ENCODE results near the gene TMEM61. TPM values are rescaled to one million over a fixed set of nuclear protein-coding genes. Genes with fewer than 3 reads are reported as not detected.
A peak's percentile ranks its signal among the peaks of the same experiment; 100 is the strongest.

Gene TMEM61
- total RNA-seq, 4 donors from 2014 or later: 7.1 to 24.8 (median 8.5) TPM

GRCh38 chr1:54953846-54954245 is 26.6 kb upstream of the TMEM61 start:
- intact Hi-C loops (cut with DNase I; ENCODE audit: low total_unique reads): no loop called here

GRCh38 chr1:54955359-54955758 is 25.1 kb upstream of the TMEM61 start:
- Histone ChIP-seq H3K36me3 (no peaks in the 10 kb centered on the region), H3K4me1 (peaks cover 2 to 16% (median 9%) of the 10 kb centered on the region in 4 donors), H3K27me3 (no peaks in the 10 kb centered on the region), H3K4me3 (no peak overlapping the region), H3K9me3 (peaks cover 0 to 5% of the 10 kb centered on the region in 2 donors), H3K27ac (peak overlapping the region in 2 of 4 donors; percentile 21 to 25)
- intact Hi-C loops (cut with DNase I; ENCODE audit: low total_unique reads): no loop called here
- TF ChIP-seq POLR2AphosphoS5 (IDR thresholded peaks at IDR 0.05): no peak
- no peak for TF ChIP-seq CTCF (IDR thresholded peaks at IDR 0.05)
- no peak for TF ChIP-seq EP300 (IDR thresholded peaks at IDR 0.05; ENCODE audit: low read depth)
- TF ChIP-seq POLR2A (IDR thresholded peaks at IDR 0.05): no peak
- no peak for DNase-seq
- in situ Hi-C loops (cut with MboI; ENCODE audit: low pct_ligation_motif_present in 1 of 4, low pct_unique_long_range_greater_than_20kb in 1 of 4, low sequenced_read_pairs in 3 of 4): no loop called here
- 17 to 36% methylated on average over 1 of the region's 1 CpG for WGBS, 2 donors (ENCODE audit: low coverage in 1 of 2)

More at GRCh38 chr1:54953846-54954245, 26.6 kb upstream of the TMEM61 start:
- DNase-seq: no peak
- Histone ChIP-seq H3K4me1 (peaks cover 3 to 19% (median 11%) of the 10 kb centered on the region in 4 donors), H3K27ac (no peak overlapping the region), H3K36me3 (no peaks in the 10 kb centered on the region), H3K4me3 (no peak overlapping the region), H3K9me3 (peaks cover 0 to 5% of the 10 kb centered on the region in 2 donors), H3K27me3 (no peaks in the 10 kb centered on the region)
- no peak for TF ChIP-seq POLR2A (IDR thresholded peaks at IDR 0.05)
- no peak for TF ChIP-seq CTCF (IDR thresholded peaks at IDR 0.05)
- TF ChIP-seq EP300 (IDR thresholded peaks at IDR 0.05; ENCODE audit: low read depth): no peak
- TF ChIP-seq POLR2AphosphoS5 (IDR thresholded peaks at IDR 0.05): no peak
- in situ Hi-C loops (cut with MboI; ENCODE audit: low pct_ligation_motif_present in 1 of 4, low pct_unique_long_range_greater_than_20kb in 1 of 4, low sequenced_read_pairs in 3 of 4): loop anchor here in 1 of 4 donors (5.0 kb wide), 1 partner anchor 43 kb away; the partner anchor contains the start of gene BSND
- 67% methylated on average over 3 of the region's 3 CpGs for WGBS, 2 donors (ENCODE audit: low coverage in 1 of 2)

- H3K27me3 ChIP-seq: no peaks in the 10 kb centered on the region
- peaks cover 0 to 5% of the 10 kb centered on the region in 2 donors for H3K9me3 ChIP-seq
- in situ Hi-C loops (cut with MboI; ENCODE audit: low pct_ligation_motif_present in 1 of 4, low pct_unique_long_range_greater_than_20kb in 1 of 4, low sequenced_read_pairs in 3 of 4): no loop called here
- 91 to 92% methylated on average over 3 to 4 of the region's 4 CpGs for WGBS, 2 donors (ENCODE audit: low coverage in 1 of 2)
- no peak for DNase-seq
- no peak overlapping the region for H3K4me3 ChIP-seq
- no peaks in the 10 kb centered on the region for H3K36me3 ChIP-seq
- no peak overlapping the region for H3K27ac ChIP-seq
- peaks cover 0 to 9% (median 4%) of the 10 kb centered on the region in 4 donors for H3K4me1 ChIP-seq
- intact Hi-C loops (cut with DNase I; ENCODE audit: low total_unique reads): no loop called here
- TF ChIP-seq POLR2AphosphoS5 (IDR thresholded peaks at IDR 0.05): no peak
- no peak for TF ChIP-seq POLR2A (IDR thresholded peaks at IDR 0.05)
- TF ChIP-seq CTCF (IDR thresholded peaks at IDR 0.05): no peak
- no peak for TF ChIP-seq EP300 (IDR thresholded peaks at IDR 0.05; ENCODE audit: low read depth)
Observed at GRCh38 chr1:54956726-54957125, 23.7 kb upstream of the TMEM61 start.

- Histone ChIP-seq H3K4me1 (peaks cover 0 to 9% (median 4%) of the 10 kb centered on the region in 4 donors), H3K4me3 (no peak overlapping the region), H3K27me3 (no peaks in the 10 kb centered on the region), H3K27ac (no peak overlapping the region), H3K9me3 (peaks cover 0 to 5% of the 10 kb centered on the region in 2 donors), H3K36me3 (no peaks in the 10 kb centered on the region)
- no peak for DNase-seq
- in situ Hi-C loops (cut with MboI; ENCODE audit: low pct_ligation_motif_present in 1 of 4, low pct_unique_long_range_greater_than_20kb in 1 of 4, low sequenced_read_pairs in 3 of 4): no loop called here
- WGBS, 2 donors (ENCODE audit: low coverage in 1 of 2): 27 to 40% methylated on average over 3 of the region's 3 CpGs
- intact Hi-C loops (cut with DNase I; ENCODE audit: low total_unique reads): no loop called here
- TF ChIP-seq EP300 (IDR thresholded peaks at IDR 0.05; ENCODE audit: low read depth) (no peak), POLR2AphosphoS5 (IDR thresholded peaks at IDR 0.05) (no peak), POLR2A (IDR thresholded peaks at IDR 0.05) (no peak), CTCF (IDR thresholded peaks at IDR 0.05) (no peak)
Observed at GRCh38 chr1:54959241-54959640, 21.2 kb upstream of the TMEM61 start.
